Effector memory CD4-positive, alpha-beta T cell (primary cell): ENCODE data around the gene BCL7C.
A peak's percentile ranks its signal among the peaks of the same experiment; 100 is the strongest.
"Not testable (repeated sequence)": the region's sequence is repeated elsewhere in the genome, so short reads cannot be mapped to it uniquely, and the experiment has no call there.

Source experiments
- DNase-seq, 3 donors: peaks; one replicate each; pipeline ENCODE4 v3.0.0-alpha.2; 2020
- H3K27ac ChIP-seq: 2 replicates; pipeline ENCODE4 v1.7.0; 2013; ENCODE audit warnings: mild to moderate bottlenecking, low read length, moderate library complexity; ENCODE audit not compliant: insufficient read depth, poor library complexity, severe bottlenecking
- H3K27me3 ChIP-seq: replicated peaks from 2 replicates; pipeline ENCODE4 v1.7.0; 2013; ENCODE audit warnings: mild to moderate bottlenecking, low read length; ENCODE audit not compliant: insufficient read depth, control insufficient read depth, poor library complexity, severe bottlenecking
- H3K36me3 ChIP-seq: 2 replicates; pipeline ENCODE4 v1.7.0; 2013; ENCODE audit warnings: mild to moderate bottlenecking, low read length, moderate library complexity; ENCODE audit not compliant: control insufficient read depth, insufficient read depth
- H3K4me1 ChIP-seq: 2 replicates; pipeline ENCODE4 v1.7.0; 2013; ENCODE audit warnings: low read length, mild to moderate bottlenecking; ENCODE audit not compliant: control insufficient read depth, insufficient read depth, poor library complexity, severe bottlenecking
- H3K4me3 ChIP-seq: 2 replicates; pipeline ENCODE4 v1.7.0; 2013; ENCODE audit warnings: low read length, low read depth, mild to moderate bottlenecking; ENCODE audit not compliant: insufficient read depth, poor library complexity, severe bottlenecking
- H3K9me3 ChIP-seq: 2 replicates; pipeline ENCODE4 v1.7.0; 2013; ENCODE audit warnings: mild to moderate bottlenecking, low read length, moderate library complexity; ENCODE audit not compliant: control insufficient read depth

BCL7C gene

GRCh38 chr16:30866031-30866430 is 27.8 kb downstream of the BCL7C start:
- Histone ChIP-seq H3K9me3 (no peaks in the 10 kb centered on the region), H3K27me3 (no peaks in the 10 kb centered on the region), H3K4me1 (no peaks in the 10 kb centered on the region), H3K4me3 (no peak overlapping the region), H3K27ac (no peak overlapping the region), H3K36me3 (no peaks in the 10 kb centered on the region)
- DNase-seq = no peak

DNA sequence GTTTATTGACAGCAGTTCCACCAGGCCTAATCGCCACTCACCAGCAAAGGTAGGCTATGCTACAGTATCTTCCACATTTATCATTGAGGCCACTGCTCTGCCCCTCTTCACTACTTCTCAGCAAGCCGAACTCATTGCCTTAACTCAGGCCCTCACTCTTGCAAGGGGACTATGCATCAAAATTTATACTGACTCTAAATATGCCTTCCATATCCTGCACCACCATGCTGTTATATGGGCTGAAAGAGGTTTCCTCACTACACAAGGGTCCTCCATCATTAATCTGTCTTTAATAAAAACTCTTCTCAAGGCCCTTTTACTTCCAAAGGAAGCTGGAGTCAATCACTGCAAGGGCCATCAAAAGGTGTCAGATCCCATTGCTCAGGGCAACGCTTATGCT is 30.7 kb downstream of the BCL7C start:
- DNase-seq, H3K9me3 ChIP-seq, H3K4me1 ChIP-seq, H3K27ac ChIP-seq, H3K27me3 ChIP-seq, H3K4me3 ChIP-seq, H3K36me3 ChIP-seq: not testable (repeated sequence)

DNA sequence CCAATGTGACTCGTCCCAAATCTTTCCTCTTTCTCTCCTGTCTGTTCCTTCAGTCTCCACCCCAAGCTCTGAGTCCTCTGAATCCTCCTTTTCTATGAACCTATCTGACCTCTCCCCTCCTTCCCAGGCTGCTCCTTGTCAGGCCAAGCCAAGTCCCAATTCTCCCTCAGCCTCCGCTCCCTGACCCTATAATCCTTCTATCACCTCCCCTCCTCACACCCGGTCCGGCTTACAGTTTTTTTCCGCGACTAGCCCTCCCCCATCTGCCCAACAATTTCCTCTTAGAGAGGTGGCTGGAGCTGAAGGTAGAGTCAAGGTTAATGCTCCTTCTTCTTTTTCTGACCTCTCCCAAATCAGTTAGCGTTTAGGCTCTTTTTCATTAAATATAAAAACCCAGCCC is 33.1 kb downstream of the BCL7C start:
- not testable (repeated sequence) for H3K9me3 ChIP-seq, H3K27ac ChIP-seq, H3K36me3 ChIP-seq, H3K4me1 ChIP-seq, H3K27me3 ChIP-seq, DNase-seq, H3K4me3 ChIP-seq

DNA sequence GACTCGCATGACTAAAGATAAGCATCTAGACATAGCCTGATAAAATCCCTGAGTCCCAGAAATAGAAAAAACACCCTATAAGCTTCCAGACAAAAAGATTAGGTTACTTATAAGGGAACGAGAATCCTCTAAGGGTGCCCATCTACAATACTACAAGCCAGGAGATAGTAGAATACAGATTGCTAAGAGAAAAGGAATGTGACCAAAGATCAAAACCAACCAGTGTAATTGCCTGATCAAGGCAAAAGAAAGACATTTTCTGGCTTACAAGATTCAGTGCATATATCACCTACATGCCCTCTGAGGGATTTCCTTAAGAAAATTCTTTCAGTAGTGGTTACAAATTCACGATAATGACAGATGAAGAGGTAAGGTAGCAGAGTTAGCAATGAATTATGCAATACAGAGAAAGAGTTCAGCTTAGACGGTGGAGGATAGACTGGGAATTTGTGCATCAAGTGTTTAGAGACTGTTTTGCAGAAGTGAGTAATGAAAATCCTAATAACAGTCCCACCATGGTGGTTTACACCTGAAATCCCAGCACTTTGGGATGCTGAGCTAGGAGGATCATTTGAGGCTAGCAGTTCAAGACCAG is 35.0 kb downstream of the BCL7C start:
- Histone ChIP-seq H3K4me1 (no peaks in the 10 kb centered on the region), H3K36me3 (no peaks in the 10 kb centered on the region), H3K27ac (no peak overlapping the region), H3K9me3 (no peaks in the 10 kb centered on the region), H3K27me3 (no peaks in the 10 kb centered on the region), H3K4me3 (no peak overlapping the region)
- no peak for DNase-seq

- Histone ChIP-seq H3K27ac (no peak overlapping the region), H3K36me3 (no peaks in the 10 kb centered on the region), H3K27me3 (no peaks in the 10 kb centered on the region), H3K4me3 (no peak overlapping the region), H3K9me3 (no peaks in the 10 kb centered on the region), H3K4me1 (no peaks in the 10 kb centered on the region)
- no peak for DNase-seq
Observed at GRCh38 chr16:30858111-30858495, 35.8 kb downstream of the BCL7C start.

GRCh38 chr16:30853758-30854157 is 40.1 kb downstream of the BCL7C start:
- Histone ChIP-seq H3K4me3 (no peak overlapping the region), H3K36me3 (no peaks in the 10 kb centered on the region), H3K4me1 (no peaks in the 10 kb centered on the region), H3K27me3 (no peaks in the 10 kb centered on the region), H3K9me3 (no peaks in the 10 kb centered on the region), H3K27ac (no peak overlapping the region)
- no peak for DNase-seq

- Histone ChIP-seq H3K27ac (no peak overlapping the region), H3K36me3 (no peaks in the 10 kb centered on the region), H3K4me3 (no peak overlapping the region), H3K9me3 (no peaks in the 10 kb centered on the region), H3K27me3 (no peaks in the 10 kb centered on the region), H3K4me1 (peaks cover under 1% of the 10 kb centered on the region)
- no peak for DNase-seq
Observed at GRCh38 chr16:30850246-30850645, 43.6 kb downstream of the BCL7C start.

DNA sequence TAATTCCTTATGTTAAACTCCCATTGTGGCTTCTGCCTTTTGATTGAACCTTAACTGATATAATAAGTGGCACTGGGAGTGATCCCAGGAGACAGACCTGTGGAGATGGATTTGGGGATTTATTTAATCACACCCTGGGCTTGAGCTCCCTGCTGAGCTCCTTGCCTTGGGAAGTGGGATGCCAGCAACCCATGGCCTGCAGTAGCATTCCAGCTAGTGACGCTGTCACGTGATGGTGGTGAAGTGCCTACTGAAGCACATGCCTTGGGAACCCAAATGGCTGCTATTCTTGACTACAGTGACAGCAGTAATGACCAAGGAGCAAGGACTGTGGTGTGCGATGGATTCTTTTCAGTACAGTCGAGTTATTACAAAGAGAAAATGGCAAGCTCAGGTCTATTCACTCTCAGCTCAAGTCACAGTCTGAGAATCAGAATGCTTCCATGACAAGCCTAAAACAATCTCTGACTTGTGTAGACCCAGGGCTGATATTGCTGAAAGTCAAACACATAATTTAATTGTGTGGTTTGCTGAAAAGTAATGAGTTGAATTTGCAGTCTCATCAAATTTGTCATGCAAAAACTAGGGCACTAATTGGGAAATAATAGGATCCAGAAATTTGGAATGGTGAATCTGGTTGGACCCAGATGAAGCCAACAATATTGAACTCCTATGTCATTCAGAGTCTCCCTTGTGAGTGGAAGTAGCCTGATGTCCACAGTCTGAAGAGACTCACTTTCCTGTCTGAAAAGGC is 47.1 kb downstream of the BCL7C start:
- Histone ChIP-seq H3K36me3 (no peaks in the 10 kb centered on the region), H3K27me3 (no peaks in the 10 kb centered on the region), H3K27ac (no peak overlapping the region), H3K4me3 (no peak overlapping the region), H3K4me1 (peaks cover 8% of the 10 kb centered on the region), H3K9me3 (no peaks in the 10 kb centered on the region)
- DNase-seq = no peak

- Histone ChIP-seq H3K4me1 (peaks cover 8% of the 10 kb centered on the region), H3K27me3 (no peaks in the 10 kb centered on the region), H3K36me3 (no peaks in the 10 kb centered on the region), H3K9me3 (no peaks in the 10 kb centered on the region), H3K4me3 (peak overlapping the region; percentile 29), H3K27ac (no peak overlapping the region)
- peak; percentile 47 to 76 (median 60) for DNase-seq
Observed at GRCh38 chr16:30844671-30845449, 49.0 kb downstream of the BCL7C start.

DNA sequence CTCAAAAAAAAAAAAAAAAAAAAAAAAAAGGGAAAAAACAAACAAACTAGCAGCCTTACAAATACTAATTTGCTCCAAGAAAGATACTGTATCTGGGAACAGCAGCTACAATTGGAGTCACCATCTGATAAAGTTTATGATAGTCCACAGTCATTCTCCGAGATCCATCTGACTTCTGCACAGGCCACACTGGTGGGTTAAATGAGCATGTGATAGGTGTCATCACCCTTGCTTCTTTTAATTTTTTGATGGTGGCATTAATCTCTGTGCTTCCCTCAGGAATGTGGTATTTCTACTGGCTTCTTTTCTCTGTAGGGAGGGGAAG is 49.6 kb downstream of the BCL7C start:
- H3K27ac ChIP-seq = no peak overlapping the region
- H3K27me3 ChIP-seq = no peaks in the 10 kb centered on the region
- peaks cover 8% of the 10 kb centered on the region for H3K4me1 ChIP-seq
- H3K9me3 ChIP-seq = no peaks in the 10 kb centered on the region
- no peak for DNase-seq
- no peaks in the 10 kb centered on the region for H3K36me3 ChIP-seq
- H3K4me3 ChIP-seq = no peak overlapping the region
